Gastroesophageal sphincter (tissue), 4 donors: ENCODE data around the gene C1orf226. TPM values are rescaled to one million over a fixed set of nuclear protein-coding genes. Genes with fewer than 3 reads are reported as not detected.

ENCODE experiments used
- ATAC-seq: fragments of 150-250 bp; one replicate; pipeline ENCODE4 v1.9.1; 2016; ENCODE audit warnings: mild to moderate bottlenecking, moderate library complexity
- H3K27ac ChIP-seq, 4 donors: fragments of 200-600 bp; sonication (generic) in 3 of 4; 1 replicate in 3 of 4; 2 replicates in 1 of 4; pipeline ENCODE4 v1.5.1; 2016 to 2019
- H3K27me3 ChIP-seq: fragments of 200-600 bp; sonication (generic); one replicate; pipeline ENCODE4 v1.5.1; 2019
- H3K36me3 ChIP-seq, 2 donors: fragments of 200-600 bp; sonication (generic); one replicate each; pipeline ENCODE4 v1.5.1; 2019; ENCODE audit warnings: control low read depth in 1 of 2
- H3K4me1 ChIP-seq, 3 donors: fragments of 200-600 bp; sonication (generic); 1 replicate in 2 of 3; 2 replicates in 1 of 3; pipeline ENCODE4 v1.5.1; 2016 to 2019; ENCODE audit warnings: control low read depth in 2 of 3
- H3K4me3 ChIP-seq, 2 donors: fragments of 200-600 bp; sonication (generic); one replicate each; pipeline ENCODE4 v1.5.1; 2019; ENCODE audit warnings: mild to moderate bottlenecking in 1 of 2, moderate library complexity in 1 of 2
- H3K9me3 ChIP-seq, 3 donors: fragments of 200-600 bp; sonication (generic); one replicate each; pipeline ENCODE4 v1.5.1; 2017 to 2019; ENCODE audit warnings: control low read depth in 2 of 3
- EP300 ChIP-seq: sonication (generic); formaldehyde crosslinking; IDR thresholded peaks from one replicate; pipeline ENCODE4 v1.6.1; 2017; ENCODE audit warnings: antibody characterized with exemption, mild to moderate bottlenecking
- POLR2A ChIP-seq, 2 donors: fragments of 450-650 bp; IDR thresholded peaks; one replicate each; pipeline ENCODE4 v1.6.1; 2017; ENCODE audit warnings: antibody characterized with exemption in 2 of 2, mild to moderate bottlenecking in 2 of 2, moderate library complexity in 1 of 2
- POLR2AphosphoS5 ChIP-seq: sonication (generic); formaldehyde crosslinking; IDR thresholded peaks from one replicate; pipeline ENCODE4 v1.6.1; 2017; ENCODE audit warnings: antibody characterized with exemption
- WGBS, 2 donors: methylation state at CpG; one replicate each; pipeline ENCODE4 v1.1.5; 2018; ENCODE audit warnings: low coverage in 1 of 2; 5-methylcytosine and 5-hydroxymethylcytosine counted together
- total RNA-seq, 4 donors: library from RNA; depleted of rRNA; stranded (reverse); fragments of >200 nt; gene quantifications; one replicate each; pipeline ENCODE4 v1.1.0, GENCODE V29; 2016
- TF ChIP-seq, protein P1 (sequence below), 4 experiments: fragments of 200-600 bp in 2 of 4; fragments of 450-650 bp in 2 of 4; sonication (generic) in 1 of 4; IDR thresholded peaks; one replicate each; pipeline ENCODE4 v1.5.1; 2017 to 2019; ENCODE audit warnings: antibody characterized with exemption in 4 of 4, mild to moderate bottlenecking in 2 of 4, moderate library complexity in 2 of 4

Gene C1orf226
- total RNA-seq, 4 donors from 2014 or later: 10.0 to 17.5 (median 12.4) TPM

- 82 to 98% methylated on average over 4 to 5 of the region's 8 CpGs for WGBS, 2 donors
- Histone ChIP-seq H3K36me3 (peaks cover 0 to 18% of the 10 kb centered on the region in 2 donors), H3K27me3 (no peaks in the 10 kb centered on the region), H3K27ac (no peak overlapping the region), H3K4me3 (no peak overlapping the region), H3K9me3 (no peaks in the 10 kb centered on the region), H3K4me1 (no peaks in the 10 kb centered on the region)
- no peak for TF ChIP-seq EP300
- TF ChIP-seq POLR2AphosphoS5: no peak
- TF ChIP-seq, protein P1, sequence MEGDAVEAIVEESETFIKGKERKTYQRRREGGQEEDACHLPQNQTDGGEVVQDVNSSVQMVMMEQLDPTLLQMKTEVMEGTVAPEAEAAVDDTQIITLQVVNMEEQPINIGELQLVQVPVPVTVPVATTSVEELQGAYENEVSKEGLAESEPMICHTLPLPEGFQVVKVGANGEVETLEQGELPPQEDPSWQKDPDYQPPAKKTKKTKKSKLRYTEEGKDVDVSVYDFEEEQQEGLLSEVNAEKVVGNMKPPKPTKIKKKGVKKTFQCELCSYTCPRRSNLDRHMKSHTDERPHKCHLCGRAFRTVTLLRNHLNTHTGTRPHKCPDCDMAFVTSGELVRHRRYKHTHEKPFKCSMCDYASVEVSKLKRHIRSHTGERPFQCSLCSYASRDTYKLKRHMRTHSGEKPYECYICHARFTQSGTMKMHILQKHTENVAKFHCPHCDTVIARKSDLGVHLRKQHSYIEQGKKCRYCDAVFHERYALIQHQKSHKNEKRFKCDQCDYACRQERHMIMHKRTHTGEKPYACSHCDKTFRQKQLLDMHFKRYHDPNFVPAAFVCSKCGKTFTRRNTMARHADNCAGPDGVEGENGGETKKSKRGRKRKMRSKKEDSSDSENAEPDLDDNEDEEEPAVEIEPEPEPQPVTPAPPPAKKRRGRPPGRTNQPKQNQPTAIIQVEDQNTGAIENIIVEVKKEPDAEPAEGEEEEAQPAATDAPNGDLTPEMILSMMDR (IDR thresholded peaks at IDR 0.05): no peak
- TF ChIP-seq POLR2A (IDR thresholded peaks at IDR 0.05): no peak
- ATAC-seq: no peak
Observed at GRCh38 chr1:162383516-162383915, 2.0 kb downstream of the C1orf226 start.

- WGBS, 2 donors: 100% methylated on average over 3 of the region's 6 CpGs; no CpG with 5 or more reads in 1 of the 2 donors
Observed at GRCh38 chr1:162384116-162384515, 2.6 kb downstream of the C1orf226 start.

GRCh38 chr1:162384601-162385279 is 3.2 kb downstream of the C1orf226 start:
- Histone ChIP-seq H3K36me3 (peaks cover 0 to 18% of the 10 kb centered on the region in 2 donors), H3K4me3 (no peak overlapping the region), H3K27me3 (no peaks in the 10 kb centered on the region), H3K9me3 (no peaks in the 10 kb centered on the region), H3K4me1 (no peaks in the 10 kb centered on the region), H3K27ac (no peak overlapping the region)
- no peak for ATAC-seq
- TF ChIP-seq, protein P1 (IDR thresholded peaks at IDR 0.05): no peak
- TF ChIP-seq POLR2AphosphoS5: no peak
- no peak for TF ChIP-seq POLR2A (IDR thresholded peaks at IDR 0.05)
- no peak for TF ChIP-seq EP300
- 95 to 100% methylated on average over 1 to 3 of the region's 10 CpGs for WGBS, 2 donors

More at GRCh38 chr1:162384116-162384515, 2.6 kb downstream of the C1orf226 start:
- no peak overlapping the region for H3K4me3 ChIP-seq
- no peak overlapping the region for H3K27ac ChIP-seq
- no peaks in the 10 kb centered on the region for H3K4me1 ChIP-seq
- TF ChIP-seq POLR2AphosphoS5 (no peak), EP300 (no peak), POLR2A (IDR thresholded peaks at IDR 0.05) (no peak)
- TF ChIP-seq, protein P1 (IDR thresholded peaks at IDR 0.05): no peak
- no peaks in the 10 kb centered on the region for H3K27me3 ChIP-seq
- no peak for ATAC-seq
- no peaks in the 10 kb centered on the region for H3K9me3 ChIP-seq
- peaks cover 0 to 18% of the 10 kb centered on the region in 2 donors for H3K36me3 ChIP-seq

DNA sequence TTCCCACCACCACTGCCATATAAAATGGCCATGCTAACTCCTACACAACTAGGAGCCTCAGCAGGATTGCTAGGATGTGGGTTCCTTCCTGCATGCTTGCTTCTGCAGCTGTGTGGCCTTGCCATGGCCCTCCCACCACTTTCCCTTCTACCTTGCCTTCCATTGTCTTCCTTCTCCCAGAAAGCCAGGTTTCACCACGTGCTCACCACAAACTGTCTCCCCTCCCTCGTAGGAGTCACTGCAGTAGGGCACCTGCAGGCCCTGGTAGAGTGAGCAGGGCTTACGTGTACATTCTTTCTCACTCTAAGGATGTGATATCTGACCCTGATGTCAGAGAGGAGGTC is 3.7 kb downstream of the C1orf226 start:
- Histone ChIP-seq H3K9me3 (no peaks in the 10 kb centered on the region), H3K27me3 (no peaks in the 10 kb centered on the region), H3K27ac (no peak overlapping the region), H3K4me1 (no peaks in the 10 kb centered on the region), H3K36me3 (peaks cover 0 to 18% of the 10 kb centered on the region in 2 donors), H3K4me3 (no peak overlapping the region)
- 72% methylated on average over 3 of the region's 3 CpGs; no CpG with 5 or more reads in 1 of the 2 donors for WGBS, 2 donors
- TF ChIP-seq POLR2AphosphoS5: no peak
- TF ChIP-seq POLR2A (IDR thresholded peaks at IDR 0.05): no peak
- TF ChIP-seq, protein P1 (IDR thresholded peaks at IDR 0.05): no peak
- TF ChIP-seq EP300: no peak
- no peak for ATAC-seq

- Histone ChIP-seq H3K4me1 (no peaks in the 10 kb centered on the region), H3K9me3 (no peaks in the 10 kb centered on the region), H3K36me3 (peaks cover 0 to 18% of the 10 kb centered on the region in 2 donors), H3K27me3 (no peaks in the 10 kb centered on the region), H3K4me3 (no peak overlapping the region), H3K27ac (no peak overlapping the region)
- no peak for TF ChIP-seq POLR2AphosphoS5
- TF ChIP-seq EP300: no peak
- no peak for TF ChIP-seq POLR2A (IDR thresholded peaks at IDR 0.05)
- no peak for ATAC-seq
- WGBS, 2 donors: no CpG with 5 or more reads among the region's 3 CpGs
Observed at GRCh38 chr1:162385702-162386101, 4.2 kb downstream of the C1orf226 start.
